Panc1 (cell line): ENCODE measurements around the gene SHC1.

Source experiments
- CTCF ChIP-seq: fragments of 450-650 bp; IDR thresholded peaks from 2 replicates; pipeline ENCODE4 v1.5.1; 2017; ENCODE audit warnings: mild to moderate bottlenecking
- POLR2AphosphoS5 ChIP-seq: IDR thresholded peaks from 2 replicates; pipeline ENCODE4 v1.6.1; 2012; ENCODE audit warnings: mild to moderate bottlenecking, low read depth, low read length, moderate library complexity
- REST ChIP-seq, 2 experiments: IDR thresholded peaks; 2 replicates each; pipeline ENCODE4 v1.6.1; 2011 to 2012; ENCODE audit warnings: low read depth in 2 of 2, control low read depth in 1 of 2, low read length in 1 of 2, mild to moderate bottlenecking in 1 of 2, moderate library complexity in 1 of 2; ENCODE audit not compliant: insufficient read depth in 1 of 2
- SIN3A ChIP-seq: IDR thresholded peaks from 2 replicates; pipeline ENCODE4 v1.6.1; 2012; ENCODE audit warnings: low read depth, mild to moderate bottlenecking, low read length, moderate library complexity, borderline replicate concordance; ENCODE audit not compliant: insufficient read depth
- TCF7L2 ChIP-seq: IDR thresholded peaks from 2 replicates; pipeline ENCODE4 v1.6.1; 2011; ENCODE audit warnings: mild to moderate bottlenecking, low read depth, low read length, inconsistent platforms

GRCh38 chr1:154925335-154926170, 45.0 kb downstream of the SHC1 start:
- TF ChIP-seq CTCF (no peak), REST (IDR thresholded peaks at IDR 0.05; ENCODE audit: insufficient read depth in 1 of 2, low read depth in 2 of 2, low read length in 1 of 2) (no peak), POLR2AphosphoS5 (no peak), SIN3A (no peak), TCF7L2 (no peak)
